ENCODE measurements around the gene STOX2. TPM values are rescaled to one million over a fixed set of nuclear protein-coding genes. Genes with fewer than 3 reads are reported as not detected.

STOX2 gene
- total RNA-seq, 1 donor from 2014 or later = 3.8 TPM

DNA sequence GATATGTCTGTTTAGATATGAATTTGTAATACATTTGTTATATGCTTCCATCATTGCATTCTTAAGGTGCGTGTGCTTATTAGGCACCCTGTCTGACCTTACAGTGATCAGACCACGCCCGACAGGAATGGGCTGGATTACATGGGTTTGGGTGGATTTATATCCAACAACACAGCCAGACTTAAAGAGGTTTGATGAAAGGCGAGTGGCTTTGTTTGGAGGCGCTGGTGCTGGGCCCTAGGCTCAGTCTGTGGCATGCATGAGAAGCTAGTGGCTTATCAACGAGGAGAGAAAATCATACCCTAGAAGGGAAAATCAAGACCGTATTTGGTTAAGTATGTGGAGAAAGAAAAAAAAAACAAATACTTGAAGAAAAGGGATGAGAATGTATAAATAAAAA lies 80.7 kb downstream of the STOX2 start:
- no peak for ATAC-seq
- DNase-seq (ENCODE audit: low spot score) = no peak

DNA sequence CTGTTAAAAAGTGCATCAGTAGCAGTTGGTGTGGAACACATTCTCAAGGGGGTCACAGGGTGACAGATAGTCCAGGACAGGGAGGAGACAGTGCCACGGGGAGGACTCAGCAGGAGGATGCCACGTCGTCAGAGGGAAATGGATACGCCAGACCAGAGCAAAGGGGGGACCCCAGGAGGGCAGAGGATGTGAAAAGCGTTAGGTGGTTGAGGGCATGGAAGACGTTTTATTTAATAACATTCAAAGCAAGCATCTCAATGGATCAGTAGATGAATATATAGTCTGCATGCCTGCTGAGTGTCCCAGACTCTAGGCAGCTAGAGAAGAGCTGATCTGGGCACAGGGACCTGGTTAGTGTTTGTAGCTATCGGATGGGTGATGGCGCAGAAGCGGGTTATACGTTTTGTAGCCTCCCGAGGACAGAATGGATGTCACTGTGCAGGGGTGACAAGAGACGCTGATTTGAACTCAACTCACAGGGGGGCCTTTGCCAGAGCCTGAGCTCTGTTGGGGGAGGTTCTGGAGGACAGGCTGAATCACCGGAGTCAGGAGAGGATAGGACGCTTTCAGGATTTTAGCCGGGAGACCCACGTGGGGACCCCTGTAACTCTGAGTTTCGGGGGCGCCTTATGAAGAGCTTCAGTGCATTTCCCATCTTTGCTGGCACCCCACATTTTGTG lies 81.3 kb downstream of the STOX2 start:
- no peak for ATAC-seq
- DNase-seq (ENCODE audit: low spot score) = no peak

DNA sequence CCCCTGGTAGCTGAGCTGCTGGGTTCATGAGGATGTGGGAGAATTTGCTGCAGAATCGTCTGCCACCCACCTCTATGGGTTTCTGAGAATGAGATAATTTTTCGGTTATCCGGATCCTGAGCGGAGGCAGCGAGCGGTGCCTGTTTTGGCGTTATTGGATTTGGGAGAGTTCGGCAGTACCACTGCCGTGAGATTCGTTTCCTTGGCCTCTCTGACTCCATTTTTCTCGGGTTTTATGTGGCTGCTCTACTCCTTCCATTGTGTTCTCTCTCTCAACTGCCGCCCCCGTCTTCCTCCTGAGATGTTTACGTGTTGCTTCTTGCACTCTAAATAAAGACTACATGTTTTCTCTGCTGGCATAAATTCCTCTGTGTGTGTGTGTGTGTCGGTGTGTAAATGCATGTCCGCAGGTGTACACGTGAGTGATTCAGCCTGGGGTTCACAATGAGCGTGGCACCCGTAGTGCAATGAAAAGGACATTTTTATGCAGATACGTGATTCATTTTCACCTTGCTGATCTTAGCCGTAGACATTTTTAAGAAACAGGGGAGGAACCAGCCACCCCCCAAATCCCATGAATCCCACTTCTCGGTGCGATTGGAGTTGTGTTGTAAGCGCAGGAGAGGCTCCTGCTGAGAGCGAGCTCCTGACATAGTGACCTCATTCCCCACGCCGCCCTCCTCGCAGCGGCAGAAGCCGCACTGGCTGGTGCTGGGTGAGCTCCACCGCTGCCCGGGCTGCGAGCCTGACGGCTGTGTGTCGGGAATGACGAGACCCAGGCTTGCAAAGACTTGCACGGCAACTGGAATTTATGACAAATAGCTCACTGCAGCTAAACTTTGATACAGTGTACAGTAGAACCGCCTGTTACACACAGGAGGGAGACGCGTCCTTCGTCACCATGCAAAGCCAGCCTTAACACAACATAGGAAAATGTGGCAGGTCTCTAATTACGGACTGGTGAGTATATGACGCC lies 82.2 kb downstream of the STOX2 start:
- peak; percentile 64 for ATAC-seq
- no peak for DNase-seq (ENCODE audit: low spot score)

DNA sequence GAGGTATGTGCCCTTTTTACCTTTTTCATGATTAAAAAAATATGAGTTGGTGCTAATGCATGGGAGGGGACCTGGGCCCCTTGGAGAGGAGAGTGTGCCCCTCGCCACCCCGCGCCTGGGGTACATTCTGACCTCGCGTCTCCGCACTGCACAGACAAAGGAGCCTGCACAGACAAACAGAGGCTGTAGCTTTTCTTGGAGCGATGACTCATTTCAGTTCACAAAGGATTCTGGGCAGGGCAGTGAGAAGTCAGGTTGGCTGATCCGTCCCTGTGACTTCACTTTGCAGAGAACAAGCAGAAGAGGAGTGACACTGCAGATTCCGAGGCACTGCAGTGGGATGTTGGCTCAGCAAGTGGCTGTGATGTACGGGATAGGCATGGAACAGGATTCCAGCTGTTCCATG lies 82.9 kb downstream of the STOX2 start:
- ATAC-seq = peak; percentile 69
- no peak for DNase-seq (ENCODE audit: low spot score)

DNA sequence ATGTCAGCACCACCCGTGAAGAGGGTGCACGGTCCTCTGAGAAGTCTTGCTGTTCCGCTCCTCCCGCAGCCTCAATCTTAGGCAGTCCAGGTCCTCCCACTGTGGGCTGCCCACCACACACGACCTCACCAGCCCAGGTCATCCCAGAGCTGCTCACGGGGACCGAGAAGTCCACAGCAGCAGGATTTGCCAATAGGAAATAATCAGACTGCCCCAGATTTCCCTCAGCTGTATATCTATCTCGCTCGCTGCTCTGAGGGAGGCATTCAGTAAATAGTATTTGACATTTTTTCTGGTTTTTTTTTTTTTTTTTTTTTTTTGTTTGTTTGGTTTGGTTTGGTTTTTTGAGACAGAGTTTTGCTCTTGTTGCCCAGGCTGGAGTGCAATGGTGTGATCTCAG lies 83.8 kb downstream of the STOX2 start:
- no peak for DNase-seq (ENCODE audit: low spot score)
- ATAC-seq = peak; percentile 23

DNA sequence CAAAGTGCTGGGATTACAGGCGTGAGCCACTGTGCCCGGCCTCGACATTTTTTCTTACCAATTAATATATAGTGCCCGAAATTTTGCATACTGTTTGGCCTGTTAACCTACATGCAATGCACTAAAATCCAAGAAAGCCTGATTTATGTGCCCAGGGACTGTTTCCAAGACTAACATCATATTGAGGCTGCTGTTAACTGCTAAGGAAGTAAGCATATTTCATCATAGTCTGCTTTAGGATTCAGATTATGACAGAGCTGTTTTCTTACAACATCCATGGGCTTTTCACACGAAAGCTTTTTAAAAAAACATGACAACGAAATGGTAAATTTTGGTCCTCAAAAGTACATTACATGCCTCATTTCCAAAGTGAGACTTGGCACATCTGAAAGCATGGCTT lies 84.4 kb downstream of the STOX2 start:
- DNase-seq (ENCODE audit: low spot score) (no peak), ATAC-seq (no peak)

DNA sequence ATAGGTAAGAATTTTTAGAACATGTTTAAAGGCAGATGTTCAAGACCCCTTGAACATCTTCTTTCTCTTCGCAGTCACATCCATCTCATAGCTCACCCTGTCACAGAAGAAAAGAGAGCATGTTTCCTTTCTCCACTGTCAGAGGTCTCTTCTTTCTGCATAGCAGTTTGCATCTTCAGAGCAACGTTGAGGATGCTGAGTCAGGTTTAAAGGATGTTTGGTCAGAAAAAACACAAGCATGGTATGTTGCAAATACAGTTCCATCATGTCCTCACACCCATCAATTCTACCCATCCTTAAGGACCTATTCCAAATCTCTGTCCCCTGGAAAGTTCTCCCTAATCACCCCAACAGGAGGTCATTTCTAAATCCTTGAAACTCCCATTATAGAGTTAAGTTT lies 84.8 kb downstream of the STOX2 start:
- DNase-seq (ENCODE audit: low spot score) (no peak), ATAC-seq (no peak)

DNA sequence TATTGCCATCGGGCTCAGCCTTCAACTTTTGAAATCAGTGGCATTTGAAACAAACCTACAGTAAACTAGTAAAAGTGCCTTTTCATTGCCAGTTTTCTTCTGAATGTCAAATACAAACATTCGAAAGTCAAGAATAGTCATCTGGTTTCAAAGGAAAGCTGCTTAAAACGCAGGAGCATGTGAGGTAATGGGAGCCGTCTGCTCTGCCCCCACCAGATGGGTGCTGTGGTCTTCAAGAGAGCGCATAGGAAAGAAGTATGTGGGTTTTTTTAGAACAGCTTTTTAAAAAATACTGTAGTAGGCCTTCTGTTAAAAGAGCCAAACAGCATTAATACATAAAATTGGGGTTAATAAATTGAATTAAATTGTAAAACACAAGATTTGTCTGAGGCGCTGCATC lies 88.6 kb downstream of the STOX2 start:
- DNase-seq (ENCODE audit: low spot score) (no peak), ATAC-seq (no peak)

DNA sequence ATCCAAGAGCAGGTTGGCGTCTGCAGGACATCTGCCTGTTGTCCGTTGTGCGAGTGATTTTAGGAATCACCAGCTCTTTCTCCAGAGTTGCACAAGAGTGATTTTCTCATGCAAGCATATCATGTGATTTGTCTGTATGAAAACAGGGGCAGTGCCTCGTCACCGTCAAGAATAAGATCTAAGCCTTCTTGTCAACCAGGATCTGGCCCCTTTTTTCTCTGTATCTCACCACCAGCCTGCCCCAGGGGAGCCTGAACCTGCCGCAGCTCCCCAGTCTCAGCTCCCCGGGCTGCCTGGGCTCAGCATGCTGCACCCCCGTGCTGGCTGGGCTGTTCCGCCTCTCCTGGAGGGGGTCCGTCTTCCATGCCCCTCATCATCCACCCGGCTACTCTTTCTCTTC lies 90.5 kb downstream of the STOX2 start:
- no peak for ATAC-seq
- DNase-seq (ENCODE audit: low spot score) = no peak

DNA sequence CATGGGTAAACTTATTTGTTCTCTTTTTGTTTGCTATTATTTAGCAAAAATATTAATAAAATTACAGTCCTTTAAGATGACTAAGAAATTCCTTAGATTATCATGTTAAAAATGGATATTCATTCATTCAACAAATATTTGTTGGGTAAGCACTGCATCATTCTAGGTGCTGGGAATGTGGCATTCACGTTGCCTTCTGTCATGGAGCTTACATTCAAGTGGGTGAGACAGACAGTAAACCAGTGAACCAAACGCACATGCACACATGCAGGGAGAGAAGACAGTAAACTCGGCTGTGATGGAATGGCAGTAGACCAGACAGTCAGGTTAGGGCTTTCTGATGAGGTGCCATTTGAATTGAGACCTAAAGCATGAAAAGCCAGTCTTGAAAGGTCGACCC lies 91.8 kb downstream of the STOX2 start:
- no peak for DNase-seq (ENCODE audit: low spot score)

DNA sequence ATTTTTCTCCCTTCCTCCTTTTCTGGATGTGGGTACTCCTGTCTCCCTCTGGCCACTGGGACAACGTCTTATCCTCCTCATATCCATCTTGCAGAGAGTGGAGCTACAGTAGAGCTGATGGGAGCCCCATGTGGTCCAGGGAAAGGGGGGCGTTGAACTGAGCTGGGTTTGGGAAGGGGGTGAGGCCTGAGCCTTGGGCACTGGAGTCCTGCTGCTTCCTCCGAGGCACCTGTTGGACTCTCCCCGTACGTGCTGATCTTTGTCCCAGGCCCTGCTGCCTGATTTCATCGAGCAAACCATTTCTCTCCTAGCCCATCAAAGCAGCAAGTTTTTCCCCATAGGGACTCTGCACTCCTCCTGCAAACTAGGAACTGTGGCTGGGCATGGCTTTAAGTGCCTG lies 94.3 kb downstream of the STOX2 start:
- DNase-seq (ENCODE audit: low spot score) (no peak), ATAC-seq (no peak)

More for the DNA sequence above, 91.8 kb downstream of the STOX2 start:
- ATAC-seq = no peak

DNA sequence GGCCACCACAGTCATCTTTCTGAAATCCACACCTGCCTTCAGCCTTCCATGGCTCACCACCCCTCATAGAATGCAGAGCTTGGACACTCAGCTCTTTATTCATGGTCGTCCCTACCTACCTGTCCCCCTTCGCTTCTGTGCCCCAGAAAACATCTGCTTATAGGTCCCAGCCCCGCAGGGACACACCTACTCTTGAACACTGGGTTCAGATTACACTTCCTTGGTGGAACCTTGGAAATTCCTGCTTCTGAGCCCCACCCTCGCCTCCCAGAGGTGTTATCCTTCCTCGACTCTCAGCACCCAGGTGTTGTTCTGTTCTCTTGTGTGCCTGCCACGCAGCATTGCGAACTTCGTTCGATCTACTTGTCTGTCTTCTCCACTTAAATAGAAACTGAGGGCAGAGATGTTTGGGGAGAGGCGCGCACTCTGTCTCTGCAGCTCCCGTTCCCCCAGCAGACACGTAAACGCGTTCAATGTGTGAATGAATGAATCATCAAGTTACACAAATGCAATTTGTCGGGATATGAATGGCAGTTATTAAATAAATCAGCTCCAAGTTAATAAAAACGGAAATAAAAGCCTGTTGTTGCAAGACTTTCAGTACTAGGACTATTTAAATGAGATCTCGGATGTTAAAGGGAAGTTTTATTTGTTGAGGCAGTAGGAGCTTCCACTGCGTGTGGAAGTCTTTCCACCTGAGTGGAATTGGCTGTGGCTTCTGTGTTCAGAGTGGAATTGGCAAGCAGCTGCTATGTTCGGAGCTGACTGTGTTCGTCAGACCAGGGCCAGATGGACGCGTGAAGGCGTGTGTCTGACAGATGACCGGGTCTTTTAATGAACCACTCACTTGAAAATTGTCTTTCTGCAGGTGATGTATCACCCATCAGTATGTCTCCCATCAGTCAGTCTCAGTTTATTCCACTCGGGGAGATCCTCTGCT lies 95.6 kb downstream of the STOX2 start:
- no peak for ATAC-seq
- no peak for DNase-seq (ENCODE audit: low spot score)

DNA sequence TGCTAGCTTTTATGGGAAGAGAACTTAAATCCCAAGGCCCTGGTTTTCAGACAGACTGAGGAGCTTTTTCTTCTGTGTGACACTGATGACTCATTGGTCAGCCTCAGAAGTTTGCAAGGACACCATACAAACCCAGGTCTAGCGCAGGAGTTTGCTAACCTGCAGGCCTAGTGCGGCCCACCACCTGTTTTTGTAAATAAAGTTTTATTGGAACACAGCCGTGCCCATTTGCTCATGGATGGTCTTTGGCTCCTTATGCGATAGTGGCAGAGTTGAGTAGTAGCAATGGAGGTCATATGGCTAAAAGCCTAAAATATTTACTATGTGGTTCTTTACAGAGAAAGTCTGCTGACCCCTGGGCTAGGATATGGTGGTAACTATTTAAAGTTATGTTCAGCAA lies 98.3 kb downstream of the STOX2 start:
- no peak for ATAC-seq
- no peak for DNase-seq (ENCODE audit: low spot score)

DNA sequence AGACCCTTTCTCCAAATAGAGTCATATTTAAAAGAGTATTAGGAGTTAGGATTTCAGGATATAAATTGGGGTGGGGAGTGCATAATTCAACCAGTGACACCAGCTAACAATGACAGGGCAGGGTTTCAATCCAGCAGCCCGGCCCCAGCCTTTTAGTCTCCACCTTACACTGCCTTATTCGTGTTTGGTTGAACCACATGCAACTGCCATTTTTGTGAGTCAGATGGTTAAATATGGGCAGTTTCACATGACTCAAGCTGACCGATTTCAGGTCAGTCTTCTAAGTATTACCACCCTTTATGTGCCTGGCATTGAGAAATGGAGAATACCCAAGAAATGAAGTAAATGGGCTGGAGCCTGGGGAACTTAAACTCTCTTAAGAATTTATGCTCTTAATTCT lies 102.8 kb downstream of the STOX2 start:
- ATAC-seq (no peak), DNase-seq (ENCODE audit: low spot score) (no peak)

DNA sequence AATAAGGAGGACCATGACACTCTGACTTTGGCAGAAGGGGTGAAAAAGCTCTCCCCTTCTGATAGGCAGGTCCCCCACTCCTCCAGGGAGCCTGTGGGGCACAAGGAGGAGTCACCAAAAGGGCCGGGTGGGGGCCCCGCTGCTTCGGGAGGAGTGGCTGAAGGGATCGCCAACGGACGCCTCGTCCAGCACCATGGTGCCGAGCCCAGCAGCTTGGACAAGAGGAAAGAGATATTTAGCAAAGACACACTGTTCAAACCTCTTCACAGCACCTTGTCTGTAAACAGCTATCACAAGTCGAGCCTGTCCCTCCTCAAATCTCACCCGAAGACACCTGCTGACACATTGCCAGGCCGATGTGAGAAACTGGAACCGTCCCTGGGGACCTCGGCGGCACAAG lies 105.6 kb downstream of the STOX2 start:
- DNase-seq (ENCODE audit: low spot score) = no peak

DNA sequence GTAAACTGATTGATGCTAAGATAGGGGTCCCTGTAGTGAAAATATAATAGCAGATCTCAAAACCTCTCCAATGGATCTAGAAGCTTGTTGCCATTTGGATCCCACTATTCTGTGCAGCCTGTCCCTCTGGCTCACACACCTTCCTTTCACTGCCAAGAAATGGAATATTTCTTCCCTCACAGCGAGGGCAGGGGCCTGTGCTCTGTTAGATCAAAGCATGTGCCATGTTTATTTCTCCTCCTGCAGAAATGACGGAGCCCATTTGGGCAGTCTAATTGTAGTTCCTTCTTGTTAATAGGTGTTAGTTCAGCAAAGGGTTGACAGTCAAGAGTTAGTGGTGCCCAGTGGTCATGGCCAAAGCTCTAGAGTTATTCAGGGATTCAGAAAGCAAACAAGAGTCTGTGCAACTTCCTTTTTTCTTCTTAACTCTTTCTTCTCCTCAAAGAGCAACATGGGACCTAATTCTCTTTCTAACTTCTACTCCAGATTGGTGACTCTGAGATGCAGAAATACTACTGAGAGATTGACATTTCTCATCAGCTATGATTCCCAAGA lies 106.8 kb downstream of the STOX2 start:
- ATAC-seq (no peak), DNase-seq (ENCODE audit: low spot score) (no peak)

More for the DNA sequence above, 105.6 kb downstream of the STOX2 start:
- ATAC-seq = no peak

DNA sequence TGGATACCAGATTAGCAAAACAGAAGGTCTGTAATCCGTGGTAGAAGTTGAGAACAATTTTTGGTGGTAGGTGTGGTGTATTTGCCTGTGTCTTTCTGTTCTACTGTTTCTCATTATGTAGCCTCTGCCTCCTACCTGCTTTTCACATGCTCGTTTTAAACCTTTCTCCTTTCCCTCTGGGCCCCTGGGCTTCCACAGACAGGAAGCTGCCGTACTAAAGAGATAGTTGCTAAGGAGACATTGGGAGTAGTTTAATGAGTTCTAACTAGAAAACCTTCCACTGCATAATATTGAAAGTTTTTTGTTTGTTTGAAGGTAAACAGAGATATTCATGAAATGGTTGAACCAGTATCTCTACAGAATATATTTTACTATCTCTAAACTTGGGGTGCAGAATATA lies 107.8 kb downstream of the STOX2 start:
- DNase-seq (ENCODE audit: low spot score) = no peak
- no peak for ATAC-seq

DNA sequence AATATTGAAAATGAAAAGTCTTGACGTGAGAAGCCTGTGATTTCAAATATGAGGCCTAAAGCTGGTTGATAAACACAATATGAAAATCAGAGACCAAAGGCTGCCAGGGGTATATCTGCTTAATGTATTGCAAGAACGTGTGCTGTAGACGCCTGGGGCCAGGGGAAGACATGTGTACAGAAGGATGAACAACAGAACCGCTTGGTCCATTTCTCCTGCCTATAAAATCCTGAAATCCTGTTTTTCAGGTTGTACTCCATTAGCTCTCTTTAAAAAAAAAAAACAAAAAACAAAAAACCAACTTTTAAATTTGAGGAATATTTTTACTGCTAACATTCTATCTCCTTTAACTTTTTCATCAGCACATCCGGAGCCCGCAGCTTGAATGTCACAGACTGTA lies 109.2 kb downstream of the STOX2 start:
- no peak for ATAC-seq
- no peak for DNase-seq (ENCODE audit: low spot score)

DNA sequence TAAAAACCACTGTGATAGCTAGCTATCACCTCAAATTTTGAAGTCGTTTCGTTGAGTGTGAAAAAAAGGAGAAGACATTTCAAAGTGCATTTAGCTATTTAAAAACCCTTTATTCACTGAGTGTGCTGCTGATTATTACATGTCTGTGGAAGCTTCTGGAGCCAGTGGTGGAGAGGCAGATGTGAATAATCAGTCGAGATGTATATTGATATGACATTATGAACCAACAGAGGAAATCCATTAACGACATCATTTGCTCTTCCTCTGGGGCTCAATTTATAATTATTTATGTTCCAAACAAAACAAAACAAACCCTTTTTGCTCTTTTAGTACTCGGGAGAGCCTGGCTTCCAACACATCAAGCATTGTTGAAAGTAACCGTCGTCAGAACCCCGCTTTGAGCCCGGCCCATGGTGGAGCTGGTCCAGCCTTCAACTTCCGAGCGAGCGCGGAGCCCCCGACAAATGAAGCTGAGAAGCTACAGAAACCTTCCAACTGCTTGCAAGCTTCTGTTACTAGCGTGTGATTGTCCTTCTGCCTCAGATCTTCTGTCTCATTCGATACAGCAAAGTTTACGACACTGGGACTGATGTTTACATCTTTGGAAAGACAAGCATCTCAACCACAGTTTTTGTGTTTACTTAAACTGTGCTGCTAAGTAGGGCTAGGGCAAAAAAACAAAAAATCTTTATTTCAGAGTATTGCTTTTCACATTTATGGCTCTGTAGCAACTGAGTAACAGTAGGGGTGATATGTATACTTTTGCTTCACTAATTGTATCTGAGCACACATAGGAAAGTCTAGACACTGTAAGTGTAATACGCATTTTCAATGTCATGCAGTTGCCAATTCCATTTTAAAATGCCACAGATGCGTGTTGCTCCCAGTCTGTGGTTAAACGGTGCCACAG lies 111.9 kb downstream of the STOX2 start:
- ATAC-seq (no peak), DNase-seq (ENCODE audit: low spot score) (no peak)

DNA sequence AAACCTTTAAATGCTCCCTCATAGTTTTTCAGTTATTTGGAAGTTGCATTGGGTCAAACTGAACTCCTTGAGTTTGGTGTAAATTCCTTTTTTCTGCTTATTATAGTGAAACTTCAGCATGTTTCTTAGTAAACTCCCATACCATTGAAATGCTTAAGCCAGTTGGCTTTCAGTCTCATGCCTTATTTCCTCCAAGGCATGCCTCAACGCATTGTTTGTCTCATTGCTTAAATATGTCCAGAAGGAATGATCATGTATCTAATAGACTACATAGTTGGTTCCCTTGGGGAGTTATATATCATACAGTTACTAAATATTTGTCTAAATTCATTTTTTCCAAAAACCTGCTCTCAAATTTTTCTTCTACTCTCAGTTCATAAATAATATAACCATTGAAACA lies 114.0 kb downstream of the STOX2 start:
- DNase-seq (ENCODE audit: low spot score) (no peak), ATAC-seq (no peak)

Measured in left lobe of liver (tissue), 2 donors.